Gastrocnemius medialis (tissue), 4 donors: ENCODE results near the gene KCNJ5.

Source experiments
- CTCF ChIP-seq, 5 experiments: fragments of 450-650 bp in 3 of 5; fragments of 200-600 bp in 2 of 5; sonication (generic) in 2 of 5; IDR thresholded peaks in 4 of 5; conservative IDR thresholded peaks in 1 of 5; 1 replicate in 4 of 5; 2 replicates in 1 of 5; pipeline ENCODE4 v1.5.1; 2016 to 2019; ENCODE audit warnings: antibody characterized with exemption in 5 of 5, mild to moderate bottlenecking in 3 of 5, moderate library complexity in 3 of 5
- POLR2A ChIP-seq, 2 donors: fragments of 450-650 bp; IDR thresholded peaks; one replicate each; pipeline ENCODE4 v1.6.1; 2017; ENCODE audit warnings: antibody characterized with exemption in 2 of 2, mild to moderate bottlenecking in 2 of 2, moderate library complexity in 2 of 2

DNA sequence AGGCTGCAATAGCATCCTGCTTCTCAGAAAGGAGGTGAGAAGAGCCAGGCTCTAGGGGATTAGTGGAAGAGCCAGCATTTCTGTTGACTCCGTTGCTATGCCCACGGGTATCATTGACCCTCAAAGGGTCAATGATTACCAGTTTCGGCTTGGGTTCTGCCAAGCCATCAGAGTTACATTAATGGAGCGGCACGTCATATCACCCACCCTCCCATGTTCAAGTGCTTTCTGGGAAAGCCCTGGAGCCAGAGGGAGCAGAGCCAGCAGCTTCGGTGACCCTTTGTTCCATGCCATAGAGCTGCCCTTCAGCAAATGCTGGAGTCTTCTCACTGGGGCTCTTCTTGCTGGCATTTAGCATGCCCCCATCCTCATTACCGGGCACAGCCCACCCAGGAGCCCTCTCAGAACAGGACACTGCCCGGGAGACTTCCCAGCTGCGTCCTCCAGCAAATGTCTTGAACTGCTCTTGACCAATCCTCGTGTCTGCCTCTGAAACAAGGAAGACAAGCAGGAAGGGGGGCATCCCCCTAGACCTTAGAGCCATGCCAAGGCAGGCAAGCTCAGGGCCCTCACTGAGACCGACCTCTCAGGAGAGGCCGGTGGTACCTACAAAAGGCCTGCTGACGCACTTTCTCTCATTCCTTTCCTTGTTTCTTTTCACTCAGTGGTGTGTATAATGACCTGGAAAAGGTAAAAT, 38.7 kb upstream of the KCNJ5 start:
- TF ChIP-seq CTCF (IDR thresholded peaks at IDR 0.05 in 4 of 5, conservative IDR thresholded peaks at IDR 0.05 in 1 of 5) (no peak), POLR2A (IDR thresholded peaks at IDR 0.05) (no peak)
